ENCODE measurements around the gene ZNF541.
"Not testable (repeated sequence)": the region's sequence is repeated elsewhere in the genome, so short reads cannot be mapped to it uniquely, and the experiment has no call there.

ZNF541 gene

DNA sequence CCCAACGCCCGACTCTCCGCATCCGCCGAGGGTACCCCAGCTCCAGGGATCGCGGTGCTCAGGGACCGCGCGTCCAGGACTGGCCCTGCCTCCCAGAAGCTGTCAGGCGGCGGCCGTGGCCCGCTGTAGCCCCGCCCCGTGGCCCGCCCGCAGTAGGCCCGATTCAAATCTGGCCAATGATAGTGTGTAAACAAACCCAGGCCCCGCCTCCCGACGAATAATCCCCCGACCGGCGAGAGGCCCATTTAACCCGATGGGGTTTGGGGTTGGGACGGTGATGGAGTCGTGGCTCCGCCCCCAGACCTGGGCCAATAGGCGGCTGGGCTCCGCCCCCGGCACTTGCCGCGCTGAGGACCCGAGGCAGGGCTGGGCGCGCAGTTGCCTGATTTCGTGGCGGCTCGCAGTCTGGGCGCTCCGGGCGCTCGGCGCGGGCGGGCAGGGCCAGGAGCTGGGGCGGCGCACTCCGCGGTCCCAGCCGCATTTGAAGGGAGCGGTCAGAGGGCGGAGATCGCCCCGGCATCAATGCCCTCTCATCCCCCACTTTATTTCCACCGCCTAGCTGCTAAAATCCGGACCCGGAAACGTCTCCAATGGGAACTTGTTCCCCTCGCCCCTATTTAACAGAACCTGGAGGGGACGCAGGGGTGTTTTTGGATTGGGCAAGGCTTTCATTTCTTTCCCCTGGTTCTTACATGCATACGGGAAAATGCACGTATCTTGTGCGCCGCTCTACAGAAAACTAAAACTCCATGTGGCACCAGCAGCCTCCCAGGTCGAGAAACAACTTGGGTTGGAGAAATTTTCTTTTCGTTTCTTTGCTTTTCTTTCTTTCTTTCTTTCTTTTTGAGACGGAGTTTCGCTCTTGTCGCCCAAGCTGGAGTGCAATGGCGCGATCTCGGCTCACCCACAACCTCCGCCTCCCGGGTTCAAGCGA, 27.6 kb upstream of the ZNF541 start:
- peak; percentile 98 for DNase-seq (ENCODE audit: low read depth)

DNA sequence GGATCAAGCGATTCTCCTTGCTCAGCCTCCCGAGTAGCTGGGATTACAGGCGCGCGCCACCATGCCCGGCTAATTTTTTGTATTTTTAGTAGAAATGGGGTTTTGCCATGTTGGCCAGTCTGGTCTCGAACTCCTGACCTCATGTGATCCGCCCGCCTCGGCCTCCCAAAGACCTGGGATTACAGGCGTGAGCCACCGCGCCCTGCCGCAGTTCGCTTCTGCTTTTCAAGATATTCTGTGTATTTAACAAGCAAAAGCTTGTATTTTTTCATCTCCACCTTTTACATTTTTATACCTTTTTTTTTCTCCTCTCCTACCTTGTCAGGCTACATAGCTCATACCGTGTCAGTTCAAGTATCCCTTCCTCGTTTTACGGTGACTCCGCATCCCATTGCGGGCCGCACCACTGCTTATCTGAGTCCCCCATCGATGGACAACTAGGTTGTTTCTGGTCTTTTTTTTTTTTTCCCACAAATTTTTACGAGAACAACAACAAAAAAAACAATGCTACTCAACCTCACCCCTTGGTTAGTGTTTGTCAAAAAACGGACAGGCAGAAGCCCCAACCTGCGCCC, 26.8 kb upstream of the ZNF541 start:
- not testable (repeated sequence) for DNase-seq (ENCODE audit: low read depth)

DNA sequence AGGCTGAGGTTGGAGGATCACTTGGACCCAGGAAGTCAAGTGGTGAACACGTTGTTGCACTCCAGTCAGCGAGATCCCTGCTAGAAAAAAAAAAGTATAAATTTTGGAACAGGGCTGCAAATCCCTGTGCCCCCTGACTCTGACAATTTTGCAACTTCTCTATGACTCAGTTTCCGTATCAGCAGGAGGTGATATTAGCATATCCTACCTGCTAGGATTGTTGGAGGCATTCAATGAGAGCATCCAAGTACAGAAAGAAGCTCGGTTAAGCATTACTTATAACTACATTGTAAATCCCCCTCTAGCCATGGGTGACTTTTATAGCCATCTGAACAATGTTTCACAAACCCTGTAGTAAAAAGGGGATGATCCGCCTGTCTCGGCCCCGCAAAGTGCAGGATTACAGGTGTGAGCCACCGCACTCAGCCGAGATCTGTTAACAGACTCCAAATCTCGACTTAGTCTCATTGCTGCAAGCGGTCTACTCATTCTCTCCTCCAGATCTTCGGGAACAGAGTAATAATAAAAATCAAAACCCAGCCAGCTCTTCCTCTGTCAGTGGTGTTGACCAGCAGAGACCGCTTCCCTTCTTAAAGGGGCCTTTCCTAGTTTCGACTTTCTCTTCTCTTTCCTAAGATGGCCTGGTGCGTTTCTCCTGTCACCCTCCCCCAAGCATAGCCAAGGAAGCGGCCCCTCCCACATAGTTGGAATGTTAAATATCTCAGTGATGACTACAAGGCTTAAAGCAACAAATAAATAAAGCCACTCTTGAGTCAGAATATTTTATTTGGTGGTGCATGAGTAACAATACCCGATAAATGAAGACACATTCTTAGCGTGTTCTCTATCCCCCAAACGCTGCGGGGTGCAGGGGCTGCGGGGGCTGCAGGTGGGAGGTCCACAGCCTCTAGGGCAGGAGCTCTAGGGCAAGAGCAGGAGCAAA, 25.7 kb upstream of the ZNF541 start:
- no peak for DNase-seq (ENCODE audit: low read depth)

DNA sequence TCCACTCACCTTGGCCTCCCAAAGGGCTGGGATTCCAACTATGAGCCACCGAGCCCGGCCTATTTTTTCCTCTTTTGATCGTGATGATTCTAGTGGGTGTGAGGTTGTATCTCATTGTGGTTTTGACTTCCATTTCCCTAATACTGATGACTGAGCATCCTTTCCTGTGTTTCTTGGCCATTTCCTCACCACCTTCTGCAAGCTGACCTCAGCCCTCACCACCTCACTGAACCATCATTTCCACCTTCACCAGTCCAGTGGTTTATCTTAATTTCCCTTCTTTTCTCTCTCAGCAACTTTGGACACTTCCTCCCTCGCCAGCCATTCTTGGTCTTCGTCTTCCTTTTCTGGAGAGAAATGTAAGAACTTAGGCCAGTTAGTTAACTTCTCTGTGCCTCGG, 23.0 kb upstream of the ZNF541 start:
- no peak for DNase-seq (ENCODE audit: low read depth)

DNA sequence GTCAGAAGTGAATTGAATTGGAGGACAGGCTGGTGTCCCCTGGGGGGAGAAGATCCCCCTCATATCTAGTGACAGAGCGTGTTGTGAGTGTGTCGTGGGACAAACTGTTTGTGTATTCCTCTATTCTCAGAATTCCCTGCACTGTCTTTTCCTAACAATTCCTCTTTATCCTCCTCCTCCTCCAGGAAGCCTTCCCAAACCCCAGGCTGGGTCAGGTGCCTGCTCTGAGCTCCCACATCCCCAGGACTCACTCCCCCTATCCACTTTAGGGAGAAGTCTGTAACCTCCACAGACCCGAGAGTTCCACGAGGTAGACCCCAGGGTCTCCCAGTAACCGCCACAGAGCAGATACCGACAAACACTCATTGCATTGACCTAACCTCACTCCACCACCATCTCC, 20.9 kb upstream of the ZNF541 start:
- no peak for DNase-seq (ENCODE audit: low read depth)

DNA sequence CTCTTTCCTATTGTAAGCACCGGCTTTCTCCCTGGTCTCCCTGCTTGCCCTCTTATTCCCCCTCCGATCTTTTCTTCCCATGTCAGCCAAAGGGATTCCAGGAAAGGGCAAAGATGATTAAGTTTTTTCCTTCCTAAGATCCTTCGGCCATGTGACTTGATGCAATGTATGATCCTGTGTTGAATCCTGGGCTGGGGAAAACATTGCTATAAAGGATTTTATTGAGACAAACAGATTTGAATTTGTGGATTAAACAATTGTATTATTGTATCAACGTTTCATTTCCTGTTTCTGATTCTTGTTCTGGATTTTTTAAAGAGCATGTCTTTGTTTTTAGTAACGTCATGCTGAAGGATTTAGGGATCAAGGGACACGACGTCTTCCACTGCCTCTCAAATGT, 16.9 kb upstream of the ZNF541 start:
- no peak for DNase-seq (ENCODE audit: low read depth)

DNA sequence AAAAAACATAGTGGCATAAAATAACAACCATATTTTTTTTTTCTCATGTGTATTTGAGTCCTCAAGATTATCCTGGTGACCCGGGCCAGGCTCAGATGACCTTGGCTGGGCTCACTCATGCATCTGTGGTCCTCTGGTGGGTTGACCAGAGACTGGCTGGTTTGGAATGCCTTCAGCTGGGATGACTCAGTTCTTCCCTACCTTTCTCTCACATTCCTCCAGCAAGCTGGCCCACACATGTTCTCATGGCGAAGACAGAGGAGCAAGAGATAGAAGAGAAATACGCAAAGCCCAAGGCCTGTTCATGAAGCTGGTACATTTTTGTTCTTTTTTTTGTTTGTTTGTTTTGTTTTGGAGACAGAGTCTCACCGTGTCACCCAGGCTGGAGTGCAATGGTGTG, 14.3 kb upstream of the ZNF541 start:
- DNase-seq (ENCODE audit: low read depth): no peak

DNA sequence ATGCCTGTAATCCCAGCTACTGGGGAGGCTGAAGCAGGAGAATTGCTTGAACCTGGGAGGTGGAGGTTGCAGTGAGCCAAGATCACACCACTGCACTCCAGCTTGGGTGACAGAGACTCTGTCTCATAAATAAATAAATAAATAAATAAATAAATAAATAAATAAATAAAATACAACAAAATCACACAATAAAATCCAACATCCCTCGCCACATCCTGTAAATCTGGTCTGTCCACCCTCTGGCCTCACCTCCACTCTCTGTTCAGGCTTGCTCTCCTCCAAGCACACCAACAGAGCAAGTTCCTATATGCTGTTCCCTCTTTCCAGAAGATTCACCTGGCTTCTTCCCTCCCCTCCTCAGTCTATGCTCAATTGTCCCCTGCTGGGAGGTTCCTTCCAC, 10.2 kb upstream of the ZNF541 start:
- DNase-seq (ENCODE audit: low read depth): not testable (repeated sequence)

DNA sequence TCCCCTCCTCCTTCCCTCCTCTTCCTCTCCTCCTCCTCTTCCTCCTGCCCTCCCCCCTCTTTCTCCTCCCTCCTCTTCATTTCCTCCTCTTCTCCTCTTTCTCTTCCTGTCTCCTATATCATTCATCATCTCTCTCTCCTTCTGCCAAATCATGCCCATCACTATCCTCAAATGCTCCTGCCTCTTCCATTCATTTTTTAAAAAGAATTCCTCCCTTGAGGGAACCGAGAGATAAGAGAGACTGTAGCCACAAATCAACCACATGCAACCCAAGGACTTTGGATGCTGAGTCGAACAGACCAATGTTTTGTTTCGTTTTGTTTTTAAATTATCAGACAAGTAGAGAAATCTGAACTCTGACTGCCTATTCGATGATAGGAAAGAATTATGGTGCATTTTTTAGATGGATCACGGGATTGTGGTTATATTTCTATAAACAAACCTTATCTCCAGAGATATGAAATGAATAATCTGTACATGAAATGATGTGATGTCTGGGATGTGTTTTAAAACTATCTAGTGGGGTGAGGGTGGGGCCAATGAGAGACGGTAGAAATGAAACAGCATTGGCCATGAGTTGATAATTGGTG, 9.5 kb upstream of the ZNF541 start:
- DNase-seq (ENCODE audit: low read depth): no peak

DNA sequence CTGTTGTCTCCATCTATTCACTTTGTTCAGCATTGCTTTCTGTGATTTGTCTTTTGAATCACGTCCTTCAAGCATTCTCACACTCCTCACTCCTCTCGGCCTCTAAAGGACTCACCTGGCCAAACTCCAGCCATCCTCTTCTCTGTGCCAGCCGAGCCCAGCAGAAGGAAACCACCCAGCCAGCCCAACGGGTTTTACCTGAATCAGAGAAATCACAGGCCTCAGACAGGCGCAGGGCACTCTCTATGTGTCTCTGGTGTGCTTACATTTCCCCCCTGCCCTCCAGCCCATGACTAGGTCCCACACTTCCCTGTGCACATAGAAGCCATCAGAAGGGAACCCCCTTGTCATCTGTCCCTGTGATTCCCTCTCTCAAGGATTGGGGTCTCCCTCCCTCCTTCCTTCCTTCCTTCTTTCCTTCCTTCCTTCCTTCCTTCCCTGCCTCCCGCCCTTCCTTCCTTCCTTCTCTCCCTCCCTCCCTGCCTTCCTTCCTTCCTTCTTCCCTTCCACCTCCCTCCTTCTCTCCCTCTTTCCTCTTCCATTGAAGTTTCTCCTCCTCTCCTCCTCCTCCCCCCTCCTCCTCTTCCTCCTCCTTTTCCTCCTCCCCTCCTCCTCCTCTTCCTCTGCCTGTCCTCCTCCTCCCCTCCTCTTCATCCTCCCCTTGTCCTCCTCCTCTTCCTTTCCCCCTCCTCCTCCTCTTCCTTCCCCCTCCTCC, 8.8 kb upstream of the ZNF541 start:
- no peak for DNase-seq (ENCODE audit: low read depth)

DNA sequence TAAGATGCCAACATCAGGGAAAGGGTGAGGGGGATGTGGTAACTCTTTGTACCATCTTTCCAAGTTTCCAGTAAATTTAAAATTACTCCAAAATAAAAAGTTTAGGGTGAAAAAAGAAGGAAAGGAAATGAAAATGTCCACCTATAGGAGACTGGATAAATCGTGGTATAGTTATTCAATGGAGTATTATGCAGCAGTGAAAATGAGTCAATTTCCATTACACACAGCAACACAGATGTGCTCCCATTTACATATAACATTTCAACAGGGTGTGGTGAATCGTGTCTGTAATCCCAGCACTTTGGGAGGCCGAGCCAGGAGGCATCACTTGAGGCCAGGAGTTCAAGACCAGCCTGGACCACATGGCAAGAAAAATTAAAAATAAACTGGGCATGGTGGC, 7.4 kb upstream of the ZNF541 start:
- no peak for DNase-seq (ENCODE audit: low read depth)

DNA sequence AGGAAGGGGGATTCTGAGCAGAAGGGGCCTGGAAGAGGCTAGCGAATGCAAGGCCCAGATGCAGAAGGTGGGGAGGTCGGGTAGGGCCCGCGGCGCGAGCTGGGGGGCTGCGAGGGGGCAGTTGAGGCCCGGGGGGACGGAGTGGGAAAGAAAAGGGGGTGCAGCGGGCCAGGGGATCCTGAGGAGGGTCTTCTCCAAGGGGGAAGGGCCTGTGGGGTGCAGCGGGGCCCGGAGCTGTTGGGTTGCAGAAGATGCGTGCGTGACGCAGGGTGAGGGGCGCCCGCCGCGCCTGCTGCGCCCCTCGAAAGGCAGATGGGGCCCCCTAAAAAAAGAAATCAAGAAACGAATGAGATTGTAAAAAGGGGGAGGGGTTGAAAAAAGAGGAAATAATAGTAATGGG, 313 bp downstream of the ZNF541 start:
- no peak for DNase-seq (ENCODE audit: low read depth)

DNA sequence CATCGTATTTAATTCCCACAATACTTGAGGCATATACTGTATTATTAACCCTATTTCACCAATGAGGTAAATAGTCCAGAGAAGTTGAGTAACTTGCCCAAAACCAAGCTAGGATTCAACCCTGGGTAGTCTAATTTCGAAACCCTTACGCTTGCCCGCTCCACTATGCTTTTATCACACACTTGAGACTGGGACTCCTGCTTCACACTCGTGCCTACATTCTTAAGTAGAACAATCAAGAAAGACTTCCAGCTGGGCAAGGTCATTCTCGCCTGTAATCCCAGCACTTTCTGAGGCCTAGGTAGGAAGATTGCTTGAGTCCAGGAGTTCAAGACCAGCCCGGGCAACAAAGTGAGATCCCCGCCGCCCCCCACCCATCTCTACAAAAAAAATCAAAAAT, 3.6 kb downstream of the ZNF541 start:
- no peak for DNase-seq (ENCODE audit: low read depth)

DNA sequence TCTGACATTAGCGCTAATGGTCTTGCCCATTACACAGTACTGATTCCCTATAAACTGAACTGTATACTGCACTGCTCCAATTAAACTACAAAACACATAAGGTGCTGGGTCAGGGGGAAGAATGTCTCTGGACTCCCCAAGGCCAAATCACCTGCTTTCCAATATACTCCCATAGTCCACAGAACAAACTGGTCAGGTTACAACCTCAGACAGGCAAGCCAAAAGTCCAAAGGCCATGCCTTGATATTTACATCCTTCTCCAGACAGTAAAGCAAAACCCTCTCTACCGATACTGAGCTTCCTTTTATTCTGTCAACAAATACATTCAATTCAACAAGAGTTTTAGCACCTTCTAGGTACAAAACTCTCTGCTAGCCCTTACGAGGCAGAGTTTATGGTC, 8.9 kb downstream of the ZNF541 start:
- DNase-seq (ENCODE audit: low read depth): no peak

DNA sequence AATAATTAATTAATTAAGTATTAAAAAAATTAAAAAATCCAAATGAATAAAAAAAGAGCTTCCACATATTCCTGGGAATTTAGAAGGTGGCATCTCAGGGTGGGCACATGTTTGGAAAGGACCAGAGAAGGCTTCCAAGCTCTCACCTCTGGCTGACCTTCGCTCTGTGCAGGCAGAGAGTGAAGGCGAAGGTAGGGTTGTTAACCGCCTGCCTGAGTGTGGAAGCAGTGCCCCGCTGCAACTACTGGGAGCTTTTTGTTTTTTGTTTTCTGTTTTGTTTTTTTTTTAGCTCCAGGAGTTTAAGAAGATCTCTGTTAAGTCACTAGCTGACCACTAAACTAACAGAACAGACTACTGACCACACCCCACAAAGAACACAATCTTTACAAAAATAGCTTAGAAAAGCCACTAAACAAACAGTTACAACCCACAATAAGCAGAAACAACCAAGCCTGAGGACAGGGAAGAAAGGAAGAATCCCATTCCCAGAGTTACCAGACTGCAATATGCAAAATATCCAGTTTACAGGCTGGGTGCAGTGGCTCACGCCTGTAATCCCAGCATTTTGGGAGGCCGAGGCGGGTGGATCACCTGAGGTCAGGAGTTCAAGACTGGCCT, 11.4 kb downstream of the ZNF541 start:
- no peak for DNase-seq (ENCODE audit: low read depth)

DNA sequence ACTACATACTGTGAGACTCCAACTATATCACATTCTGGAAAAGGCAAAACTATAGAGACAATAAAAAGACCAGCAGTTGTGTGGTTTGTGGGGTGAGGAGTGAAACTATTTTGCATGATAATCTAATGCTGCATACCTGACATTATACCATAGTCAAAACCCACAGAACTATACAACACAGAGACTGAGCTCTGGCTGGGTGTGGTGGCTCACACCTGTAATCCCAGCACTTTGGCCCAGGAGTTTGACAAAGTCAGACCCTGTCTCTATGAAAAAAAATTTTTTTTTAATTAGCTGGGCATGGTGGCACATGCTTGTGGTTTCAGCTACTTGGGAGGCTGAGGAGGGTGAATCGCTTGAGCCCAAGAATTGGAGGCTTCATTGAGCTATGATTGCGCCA, 11.9 kb downstream of the ZNF541 start:
- DNase-seq (ENCODE audit: low read depth): no peak

DNA sequence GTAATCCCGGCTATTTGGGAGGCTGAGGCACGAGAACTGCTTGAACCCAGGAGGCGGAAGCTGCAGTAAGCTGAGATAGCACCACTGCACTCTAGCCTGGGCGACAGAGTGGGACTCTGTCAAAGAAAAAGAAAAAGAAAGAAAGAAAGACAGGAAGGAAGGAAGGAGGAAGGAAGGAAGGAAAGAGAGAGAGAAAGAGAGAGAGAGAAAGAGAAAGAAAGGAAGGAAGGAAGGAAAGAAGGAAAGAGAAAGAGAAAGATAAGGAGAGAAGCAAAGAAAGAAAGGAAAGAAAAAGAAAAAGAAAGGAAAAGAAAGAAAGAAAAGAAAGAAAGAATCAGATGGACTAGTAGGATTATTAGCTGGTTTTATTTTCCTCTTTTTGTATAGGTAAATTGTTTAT, 22.8 kb downstream of the ZNF541 start:
- DNase-seq (ENCODE audit: low read depth): no peak

DNA sequence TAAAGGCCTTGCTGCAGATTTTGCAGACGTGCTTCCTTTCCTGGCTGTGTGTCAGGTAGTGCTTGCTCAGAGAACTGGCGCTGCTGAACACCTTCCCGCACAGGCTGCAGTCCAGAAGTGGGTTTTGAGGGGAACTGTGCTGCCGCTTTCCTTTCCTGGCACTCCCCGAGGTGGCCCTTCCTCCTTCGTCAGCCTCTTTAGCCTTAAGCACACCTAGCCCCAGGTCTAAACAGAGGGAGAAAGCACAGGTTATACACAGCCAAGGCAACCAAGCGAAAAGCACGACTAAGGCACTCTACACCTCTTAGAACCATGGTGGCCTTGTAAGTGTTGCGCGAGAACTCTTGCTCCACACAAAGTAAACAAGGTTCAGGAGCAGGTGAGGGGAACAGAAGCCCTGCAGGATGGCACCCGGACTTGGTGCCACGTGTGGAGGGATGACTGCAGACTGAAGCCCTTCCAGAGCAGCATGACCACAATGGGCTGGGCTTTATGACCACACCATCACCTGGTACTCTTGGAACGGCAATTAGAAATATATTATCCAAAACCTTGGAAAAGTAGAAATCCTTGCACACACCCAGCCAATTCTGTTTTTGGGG, 23.6 kb downstream of the ZNF541 start:
- no peak for DNase-seq (ENCODE audit: low read depth)

DNA sequence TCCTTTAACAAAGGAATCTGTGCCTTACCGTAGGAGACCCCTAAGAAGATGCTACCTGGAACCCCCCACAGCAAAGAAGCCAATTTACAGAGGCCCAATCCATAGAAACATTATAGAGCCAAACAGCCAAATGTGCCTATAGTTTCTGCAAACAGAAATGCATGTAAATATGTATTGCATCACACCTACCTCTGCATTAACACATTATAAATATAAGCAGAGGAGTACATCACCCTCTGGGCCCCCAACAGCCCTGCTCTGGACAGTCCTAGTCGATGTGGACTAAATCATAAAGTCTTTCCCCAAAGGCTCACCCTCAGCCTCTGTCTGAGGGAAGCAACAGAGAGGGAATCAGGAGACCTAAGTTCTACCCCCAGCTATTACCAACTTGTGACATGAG, 25.7 kb downstream of the ZNF541 start:
- DNase-seq (ENCODE audit: low read depth): no peak

DNA sequence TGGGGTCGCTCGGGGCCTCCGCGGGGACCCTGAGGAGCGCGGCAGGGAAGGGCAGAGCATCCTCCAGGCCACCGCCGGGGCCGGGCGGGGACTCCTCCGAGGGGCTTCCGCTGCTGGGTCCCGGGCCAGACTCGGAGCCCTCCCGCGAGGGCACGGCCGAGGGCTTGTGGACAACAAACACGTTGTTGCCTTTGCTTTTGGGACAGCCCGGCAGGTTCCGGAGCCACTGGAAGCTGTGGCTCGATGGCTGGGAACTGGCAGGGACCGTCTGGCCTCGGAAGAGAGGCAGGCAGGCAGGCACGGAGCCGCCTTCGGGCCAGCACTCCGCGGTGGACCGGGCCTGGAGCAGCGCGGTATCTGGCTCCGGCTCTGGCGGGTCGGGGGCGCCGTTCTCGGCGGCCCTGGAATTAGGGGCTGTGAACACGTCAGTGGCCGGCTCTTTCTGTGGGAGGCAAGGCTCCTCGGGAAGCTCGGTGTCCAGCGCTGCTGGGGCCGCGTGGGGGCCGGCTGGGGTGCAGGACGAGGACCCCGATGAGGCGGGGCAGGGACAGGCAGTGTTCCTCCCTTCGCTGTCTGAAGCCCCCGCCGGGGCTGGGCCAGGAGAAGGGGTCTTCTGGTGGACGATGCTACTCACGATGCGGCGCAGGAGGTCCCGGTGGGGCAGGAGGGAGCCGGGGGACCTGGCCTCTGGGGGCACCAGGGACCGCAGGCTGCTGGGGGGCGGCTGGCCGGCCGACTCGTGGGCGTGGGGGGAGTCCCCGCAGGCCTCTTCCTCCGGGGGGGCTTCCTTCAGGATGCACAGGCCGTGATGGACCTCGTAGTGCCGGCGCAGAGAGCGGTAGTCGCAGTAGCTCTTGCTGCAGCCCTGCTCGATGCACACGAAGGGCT, 27.6 kb downstream of the ZNF541 start:
- DNase-seq (ENCODE audit: low read depth): no peak

Data from T-helper 22 cell (primary cell).